Naive thymus-derived CD4-positive, alpha-beta T cell (primary cell): ENCODE results near the gene GOLM1. TPM values are rescaled to one million over a fixed set of nuclear protein-coding genes. Genes with fewer than 3 reads are reported as not detected.

Experiments
- ATAC-seq: fragments of 150-1000 bp; cut with Tn5 transposase; 2 replicates; pipeline ENCODE4 v1.10.0; 2021; ENCODE audit warnings: mild to moderate bottlenecking, moderate library complexity
- CTCF ChIA-PET: fragments of 350-600 bp; sonication (Branson Sonifier 250); formaldehyde crosslinking; loops from one replicate; lab custom pipeline; 2021; ENCODE audit warnings: antibody characterized with exemption; lab: Charles Lee
- POLR2A ChIA-PET: fragments of 350-600 bp; sonication (Branson Sonifier 250); formaldehyde crosslinking; loops from one replicate; lab custom pipeline; 2021; ENCODE audit warnings: antibody characterized with exemption, inconsistent platforms; lab: Charles Lee
- DNase-seq, 9 donors: peaks; one replicate each; pipeline versions ENCODE4 v3.0.0 to v3.0.0-alpha.2; 2020 to 2022; ENCODE audit warnings: mixed read lengths in 1 of 9
- H3K27ac ChIP-seq: one replicate; pipeline ENCODE4 v1.7.0; 2013; ENCODE audit warnings: mild to moderate bottlenecking, low read depth, low read length, moderate library complexity
- H3K27me3 ChIP-seq, 2 donors: one replicate each; pipeline ENCODE4 v1.7.0; 2013; ENCODE audit warnings: low read length in 2 of 2, mild to moderate bottlenecking in 2 of 2, moderate library complexity in 2 of 2; ENCODE audit not compliant: control insufficient read depth in 2 of 2, insufficient read depth in 2 of 2
- H3K36me3 ChIP-seq, 3 experiments: 1 replicate in 2 of 3; 2 replicates in 1 of 3; pipeline ENCODE4 v1.7.0; 2013; ENCODE audit warnings: low read length in 3 of 3, mild to moderate bottlenecking in 3 of 3, moderate library complexity in 1 of 3; ENCODE audit not compliant: insufficient read depth in 3 of 3, control insufficient read depth in 2 of 3
- H3K4me1 ChIP-seq, 2 donors: one replicate each; pipeline ENCODE4 v1.7.0; 2013; ENCODE audit warnings: low read length in 2 of 2, mild to moderate bottlenecking in 2 of 2, moderate library complexity in 1 of 2; ENCODE audit not compliant: control insufficient read depth in 2 of 2, insufficient read depth in 2 of 2
- H3K4me3 ChIP-seq: 2 replicates; pipeline ENCODE4 v1.7.0; 2013; ENCODE audit warnings: mild to moderate bottlenecking, low read length
- H3K9me3 ChIP-seq, 3 experiments: 1 replicate in 2 of 3; 2 replicates in 1 of 3; pipeline ENCODE4 v1.7.0; 2013; ENCODE audit warnings: low read length in 3 of 3; ENCODE audit not compliant: control insufficient read depth in 2 of 3
- H3K27ac Mint-ChIP-seq, 9 donors: one replicate each; pipeline ENCODE4 v1.8.0; 2020 to 2022; ENCODE audit warnings: mixed read lengths in 9 of 9, mild to moderate bottlenecking in 8 of 9, moderate library complexity in 5 of 9, inconsistent platforms in 2 of 9
- H3K27me3 Mint-ChIP-seq, 5 donors: one replicate each; pipeline ENCODE4 v1.8.0; 2021 to 2022; ENCODE audit warnings: mixed read lengths in 5 of 5, mild to moderate bottlenecking in 1 of 5
- H3K36me3 Mint-ChIP-seq, 5 donors: one replicate each; pipeline ENCODE4 v1.8.0; 2020 to 2022; ENCODE audit warnings: mixed read lengths in 5 of 5, mild to moderate bottlenecking in 3 of 5, inconsistent platforms in 1 of 5
- H3K4me1 Mint-ChIP-seq, 7 donors: one replicate each; pipeline ENCODE4 v1.8.0; 2020 to 2022; ENCODE audit warnings: mixed read lengths in 7 of 7, mild to moderate bottlenecking in 3 of 7, inconsistent platforms in 1 of 7
- H3K4me3 Mint-ChIP-seq, 10 donors: one replicate each; pipeline ENCODE4 v1.8.0; 2020 to 2022; ENCODE audit warnings: mild to moderate bottlenecking in 10 of 10, mixed read lengths in 10 of 10, moderate library complexity in 6 of 10, inconsistent platforms in 2 of 10
- H3K9me3 Mint-ChIP-seq, 11 donors: one replicate each; pipeline ENCODE4 v1.8.0; 2020 to 2022; ENCODE audit warnings: mixed read lengths in 11 of 11, mild to moderate bottlenecking in 4 of 11, inconsistent platforms in 1 of 11, moderate library complexity in 1 of 11
- intact Hi-C, 2 donors: fragments of 100-400 bp; cut with micrococcal nuclease; formaldehyde crosslinking; loops; one replicate each; pipeline ENCODE4 v1.15.1; 2023
- polyA plus RNA-seq, 2 donors: library from polyadenylated mRNA; unstranded; fragments of 300-500 nt; fragmentation: Illumina TruSeq; gene quantifications; one replicate each; pipeline ENCODE4 v1.2.3, GENCODE V29; 2021
- total RNA-seq, 6 experiments: library from RNA in 5 of 6; stranded (reverse) in 5 of 6; gene quantifications; 1 replicate in 5 of 6; 2 replicates in 1 of 6; pipeline ENCODE4 v1.2.3 and lab custom pipeline; 2021 to 2026

GOLM1 gene
- total and polyA plus RNA-seq, 7 experiments from 2014 or later: 0.13 to 4.3 (median 1.2) TPM; not detected in 1

DNA sequence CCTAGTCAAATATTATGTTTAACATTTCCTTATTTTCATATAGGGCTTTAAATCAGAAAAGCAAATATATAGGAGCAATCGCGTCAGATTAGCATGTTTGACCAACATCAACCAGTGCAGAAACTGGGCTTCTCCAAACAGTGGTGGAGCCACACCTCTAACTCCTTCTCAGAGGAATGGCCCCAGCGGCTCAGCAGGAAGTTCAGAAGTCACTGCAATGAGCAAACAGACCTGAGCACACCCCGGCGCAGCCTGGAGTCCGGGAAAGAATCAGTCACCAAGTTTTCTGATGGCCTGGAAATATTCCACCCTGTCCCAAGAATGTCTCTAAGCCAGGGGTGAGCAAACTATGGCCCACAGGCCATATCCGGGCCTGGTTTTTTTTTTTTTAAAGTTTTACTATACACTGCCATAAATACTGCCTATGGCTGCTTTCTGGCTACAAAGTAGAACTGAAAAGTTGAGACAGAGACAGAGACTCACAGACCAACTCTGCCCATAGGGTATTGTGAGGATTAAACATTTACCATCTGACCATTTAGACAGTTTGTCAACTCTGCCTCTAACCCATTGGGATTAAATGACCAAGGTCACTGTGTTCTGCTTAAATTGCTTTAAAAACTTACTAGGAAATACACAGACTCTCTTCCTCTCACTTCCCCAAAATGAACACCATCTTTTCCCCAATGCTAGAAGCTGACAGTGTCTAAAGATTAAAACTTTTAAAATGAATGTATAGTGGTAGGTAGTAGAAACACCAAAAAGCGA, 5.4 kb downstream of the GOLM1 start:
- Histone ChIP-seq H3K27ac (no peak overlapping the region), H3K9me3 (no peaks in the 10 kb centered on the region), H3K4me3 (no peak overlapping the region), H3K27me3 (peaks cover 0 to 4% of the 10 kb centered on the region in 2 donors), H3K4me1 (no peaks in the 10 kb centered on the region), H3K36me3 (no peaks in the 10 kb centered on the region)
- Mint-ChIP-seq H3K27ac (no peak overlapping the region), H3K36me3 (peaks cover 0 to 10% (median 0%) of the 10 kb centered on the region in 5 donors), H3K4me3 (no peak overlapping the region), H3K4me1 (peaks cover 0 to 5% (median 1%) of the 10 kb centered on the region in 7 donors), H3K27me3 (peaks cover 33 to 45% (median 35%) of the 10 kb centered on the region in 5 donors), H3K9me3 (peaks cover 0 to 10% (median 2%) of the 10 kb centered on the region in 11 donors)
- ChIA-PET CTCF (no interaction called here), POLR2A (no interaction called here)
- no peak for ATAC-seq
- DNase-seq: no peak
- intact Hi-C loops: no loop called here

DNA sequence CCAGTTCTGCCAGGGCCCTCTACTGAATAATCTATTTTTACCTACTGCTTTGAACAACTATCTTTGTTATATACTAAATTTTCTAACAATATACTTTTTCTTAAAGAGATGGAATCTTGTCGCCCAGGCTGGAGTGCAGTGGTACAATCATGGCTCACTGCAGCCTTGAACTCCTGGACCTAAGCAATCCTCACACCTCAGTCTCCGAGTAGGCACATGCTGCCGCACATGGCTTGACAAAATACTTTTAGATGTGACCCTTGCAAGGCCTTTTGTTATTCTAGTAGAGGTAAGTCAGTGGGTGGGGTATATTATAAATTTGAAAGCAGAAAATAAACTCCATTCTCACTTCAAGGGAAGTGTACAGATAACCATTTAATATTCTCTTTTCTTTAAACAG, 7.9 kb downstream of the GOLM1 start:
- ChIA-PET POLR2A (no interaction called here), CTCF (no interaction called here)
- intact Hi-C loops: no loop called here
- no peak overlapping the region for H3K4me3 Mint-ChIP-seq
- H3K9me3 Mint-ChIP-seq: peaks cover 0 to 13% (median 2%) of the 10 kb centered on the region in 11 donors
- H3K36me3 ChIP-seq: no peaks in the 10 kb centered on the region
- peaks cover 0 to 10% (median 0%) of the 10 kb centered on the region in 5 donors for H3K36me3 Mint-ChIP-seq
- no peak overlapping the region for H3K27ac ChIP-seq
- DNase-seq (no peak), ATAC-seq (no peak)
- no peak overlapping the region for H3K27ac Mint-ChIP-seq
- H3K27me3 ChIP-seq: peaks cover 0 to 3% of the 10 kb centered on the region in 2 donors
- H3K9me3 ChIP-seq: no peaks in the 10 kb centered on the region
- H3K4me1 ChIP-seq: no peaks in the 10 kb centered on the region
- H3K4me3 ChIP-seq: no peak overlapping the region
- no peaks in the 10 kb centered on the region for H3K4me1 Mint-ChIP-seq
- peaks cover 19 to 42% (median 32%) of the 10 kb centered on the region in 5 donors for H3K27me3 Mint-ChIP-seq

DNA sequence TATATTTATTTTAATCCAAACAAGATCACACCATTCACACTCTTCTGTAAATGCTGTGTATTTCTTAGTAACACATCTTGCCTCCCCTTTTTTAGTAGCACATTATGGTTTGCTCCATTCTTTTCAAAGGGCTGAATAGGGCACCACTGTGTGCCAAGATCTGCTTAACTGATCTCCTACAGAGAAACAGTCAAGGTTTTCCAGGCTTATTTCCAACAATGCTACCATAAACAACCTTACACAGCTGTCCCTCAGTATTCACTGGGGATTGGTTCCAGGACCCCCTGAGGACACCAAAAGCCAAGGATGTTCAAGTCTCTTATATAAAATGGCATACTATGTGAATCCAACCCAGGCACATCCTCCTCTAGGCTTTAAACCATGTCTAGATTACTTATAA, 16.5 kb downstream of the GOLM1 start:
- no peaks in the 10 kb centered on the region for H3K36me3 Mint-ChIP-seq
- Histone ChIP-seq H3K27ac (no peak overlapping the region), H3K36me3 (no peaks in the 10 kb centered on the region), H3K4me1 (no peaks in the 10 kb centered on the region), H3K9me3 (no peaks in the 10 kb centered on the region), H3K4me3 (no peak overlapping the region), H3K27me3 (no peaks in the 10 kb centered on the region)
- H3K9me3 Mint-ChIP-seq: peaks cover 0 to 3% (median 0%) of the 10 kb centered on the region in 11 donors
- no peak overlapping the region for H3K27ac Mint-ChIP-seq
- ATAC-seq (no peak), DNase-seq (no peak)
- no peaks in the 10 kb centered on the region for H3K4me1 Mint-ChIP-seq
- POLR2A ChIA-PET: no interaction called here
- peaks cover 0 to 6% (median 5%) of the 10 kb centered on the region in 5 donors for H3K27me3 Mint-ChIP-seq
- CTCF ChIA-PET: no interaction called here
- intact Hi-C loops: no loop called here
- no peak overlapping the region for H3K4me3 Mint-ChIP-seq

DNA sequence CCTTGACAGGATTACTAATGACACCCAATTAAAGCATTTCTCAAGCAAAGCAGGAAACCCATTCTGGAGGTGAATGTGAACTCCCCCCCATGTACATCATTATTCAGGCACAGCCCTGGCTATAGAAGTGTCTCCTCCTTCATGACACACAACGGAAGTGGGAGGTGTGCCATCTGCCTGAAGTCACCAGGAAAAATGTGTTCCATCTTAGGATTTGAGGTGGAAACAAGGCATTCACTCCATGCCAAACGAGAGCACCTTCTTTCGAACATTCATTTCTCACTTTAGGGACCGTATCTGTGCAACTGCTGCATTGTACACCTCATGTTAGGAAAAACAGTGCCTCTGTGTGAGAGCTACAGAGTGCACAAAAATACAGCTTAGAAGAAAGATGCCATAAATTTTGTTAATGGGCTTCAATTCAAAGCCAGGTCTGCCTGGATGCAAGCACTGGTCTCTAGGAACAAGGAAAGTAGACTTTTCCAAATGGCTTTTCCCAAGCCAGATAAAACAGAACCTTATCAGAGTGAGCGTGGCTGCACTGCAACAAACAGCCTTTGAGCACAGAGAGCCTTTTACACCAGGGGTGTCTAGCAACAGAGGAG, 19.4 kb downstream of the GOLM1 start:
- Histone ChIP-seq H3K27me3 (no peaks in the 10 kb centered on the region), H3K36me3 (no peaks in the 10 kb centered on the region), H3K9me3 (no peaks in the 10 kb centered on the region), H3K4me1 (no peaks in the 10 kb centered on the region), H3K4me3 (no peak overlapping the region), H3K27ac (no peak overlapping the region)
- H3K27me3 Mint-ChIP-seq: peaks cover 0 to 5% (median 0%) of the 10 kb centered on the region in 5 donors
- peaks cover 0 to 8% (median 0%) of the 10 kb centered on the region in 7 donors for H3K4me1 Mint-ChIP-seq
- ChIA-PET CTCF (interaction anchor here (0.8 kb wide), 1 partner anchor 20 kb away, joined by 3 read pairs; no protein-coding TSS in a partner anchor), POLR2A (no interaction called here)
- ATAC-seq (no peak), DNase-seq (no peak)
- no peaks in the 10 kb centered on the region for H3K9me3 Mint-ChIP-seq
- H3K36me3 Mint-ChIP-seq: no peaks in the 10 kb centered on the region
- H3K4me3 Mint-ChIP-seq: no peak overlapping the region
- intact Hi-C loops: no loop called here
- H3K27ac Mint-ChIP-seq: no peak overlapping the region

DNA sequence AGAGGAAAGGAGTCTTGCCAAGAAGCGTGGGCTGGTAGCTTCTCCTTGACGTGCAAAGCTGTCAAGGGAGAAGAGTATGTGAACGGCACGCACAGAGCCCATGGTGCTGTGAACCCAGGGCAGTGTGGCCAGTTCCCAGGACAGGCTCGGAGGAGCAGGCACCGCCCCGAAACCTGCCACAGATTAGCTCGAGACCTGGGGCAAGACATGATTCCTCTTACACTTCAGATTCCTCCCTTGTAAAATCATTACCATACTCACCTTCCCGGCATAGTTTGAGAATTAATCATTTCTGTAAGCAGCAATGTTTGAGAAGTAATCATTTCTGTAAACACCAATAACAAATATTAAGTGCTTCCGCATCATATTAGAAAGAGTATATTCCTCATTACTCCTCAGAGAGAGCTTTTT, 19.9 kb downstream of the GOLM1 start:
- Histone ChIP-seq H3K4me3 (no peak overlapping the region), H3K4me1 (no peaks in the 10 kb centered on the region), H3K9me3 (no peaks in the 10 kb centered on the region), H3K27ac (no peak overlapping the region), H3K36me3 (no peaks in the 10 kb centered on the region), H3K27me3 (no peaks in the 10 kb centered on the region)
- CTCF ChIA-PET: no interaction called here
- ATAC-seq (no peak), DNase-seq (no peak)
- Mint-ChIP-seq H3K9me3 (no peaks in the 10 kb centered on the region), H3K27me3 (peaks cover 0 to 5% (median 0%) of the 10 kb centered on the region in 5 donors), H3K27ac (no peak overlapping the region), H3K4me1 (peaks cover 0 to 12% (median 0%) of the 10 kb centered on the region in 7 donors), H3K4me3 (no peak overlapping the region), H3K36me3 (no peaks in the 10 kb centered on the region)
- intact Hi-C loops: no loop called here
- POLR2A ChIA-PET: no interaction called here

DNA sequence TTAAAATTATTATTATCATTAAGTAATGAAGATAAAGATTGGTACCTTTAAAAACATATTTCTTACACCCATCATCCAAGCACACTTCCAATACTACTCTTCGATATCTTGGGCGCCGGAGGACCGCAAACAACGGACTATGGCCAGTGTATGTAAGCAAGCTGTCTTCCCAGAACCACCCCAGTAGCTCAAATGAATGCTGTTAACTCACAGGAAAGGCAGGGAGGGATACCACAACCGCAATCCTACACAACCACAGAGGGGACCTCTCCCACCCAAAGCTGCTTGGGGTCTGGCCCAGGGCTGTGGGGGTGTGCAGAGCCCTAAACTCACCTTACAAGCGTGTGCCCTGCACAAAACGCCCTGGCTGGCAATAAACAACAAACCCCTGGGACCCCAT, 20.6 kb downstream of the GOLM1 start:
- no peak for ATAC-seq
- Histone ChIP-seq H3K4me1 (no peaks in the 10 kb centered on the region), H3K27ac (no peak overlapping the region), H3K4me3 (no peak overlapping the region), H3K36me3 (no peaks in the 10 kb centered on the region), H3K9me3 (no peaks in the 10 kb centered on the region), H3K27me3 (no peaks in the 10 kb centered on the region)
- intact Hi-C loops: no loop called here
- Mint-ChIP-seq H3K4me1 (peaks cover 0 to 12% (median 0%) of the 10 kb centered on the region in 7 donors), H3K36me3 (no peaks in the 10 kb centered on the region), H3K9me3 (no peaks in the 10 kb centered on the region), H3K4me3 (no peak overlapping the region), H3K27me3 (peaks cover 0 to 5% (median 0%) of the 10 kb centered on the region in 5 donors), H3K27ac (no peak overlapping the region)
- DNase-seq: no peak
- ChIA-PET POLR2A (no interaction called here), CTCF (no interaction called here)
